ENCODE results near the gene AFF4. TPM values are rescaled to one million over a fixed set of nuclear protein-coding genes. Genes with fewer than 3 reads are reported as not detected.
"Not testable (repeated sequence)": the region's sequence is repeated elsewhere in the genome, so short reads cannot be mapped to it uniquely, and the experiment has no call there.

AFF4 gene
- total RNA-seq, 1 donor from 2014 or later, result 25.8 TPM

GRCh38 chr5:132865668-132866341 lies 97.6 kb downstream of the AFF4 start:
- no peak for DNase-seq (ENCODE audit: low read depth)
- peak overlapping the region; percentile 75 for H3K4me3 ChIP-seq (ENCODE audit: low read depth, low read length)
- peaks cover 5% of the 10 kb centered on the region for H3K36me3 ChIP-seq (ENCODE audit: control insufficient read depth, insufficient read depth, low read length)
- no peak for FAIRE-seq
- no peaks in the 10 kb centered on the region for H3K27me3 ChIP-seq (ENCODE audit: control insufficient read depth, insufficient read depth, low read length)
- no peak for TF ChIP-seq CTCF (IDR thresholded peaks at IDR 0.05; ENCODE audit: insufficient read depth, low read length, severe bottlenecking)

DNA sequence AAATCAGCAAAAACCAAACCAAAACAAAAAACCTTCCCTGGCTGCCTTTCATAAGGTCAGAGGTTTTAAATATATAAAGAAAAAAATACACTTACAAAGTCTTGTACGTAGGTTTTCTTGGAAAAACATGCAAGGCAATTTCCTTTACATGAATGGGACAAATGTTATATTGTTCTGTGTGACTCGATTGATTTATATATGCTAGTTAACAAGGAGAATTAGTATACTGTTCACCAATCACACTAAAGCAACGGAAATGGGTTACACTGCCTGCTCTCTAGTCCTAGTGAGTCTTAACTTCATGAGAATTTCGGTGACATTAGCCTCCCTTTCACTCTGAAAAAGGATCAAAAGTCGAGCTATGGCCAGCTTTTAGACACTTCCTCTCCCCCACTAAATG lies 102.7 kb downstream of the AFF4 start:
- DNase-seq (ENCODE audit: low read depth) (no peak), FAIRE-seq (no peak)
- TF ChIP-seq CTCF (IDR thresholded peaks at IDR 0.05; ENCODE audit: insufficient read depth, low read length, severe bottlenecking), result no peak

GRCh38 chr5:132859889-132860437 lies 103.5 kb downstream of the AFF4 start:
- peak; percentile 43 for DNase-seq (ENCODE audit: low read depth)
- H3K27me3 ChIP-seq (ENCODE audit: control insufficient read depth, insufficient read depth, low read length), result no peaks in the 10 kb centered on the region
- no peak overlapping the region for H3K4me3 ChIP-seq (ENCODE audit: low read depth, low read length)
- H3K36me3 ChIP-seq (ENCODE audit: control insufficient read depth, insufficient read depth, low read length), result no peaks in the 10 kb centered on the region
- FAIRE-seq, result no peak
- TF ChIP-seq CTCF (IDR thresholded peaks at IDR 0.05; ENCODE audit: insufficient read depth, low read length, severe bottlenecking), result no peak

More for the DNA sequence above, 102.7 kb downstream of the AFF4 start:
- no peaks in the 10 kb centered on the region for H3K27me3 ChIP-seq (ENCODE audit: control insufficient read depth, insufficient read depth, low read length)
- H3K36me3 ChIP-seq (ENCODE audit: control insufficient read depth, insufficient read depth, low read length), result no peaks in the 10 kb centered on the region
- H3K4me3 ChIP-seq (ENCODE audit: low read depth, low read length), result no peak overlapping the region

- no peak for DNase-seq (ENCODE audit: low read depth)
- H3K27me3 ChIP-seq (ENCODE audit: control insufficient read depth, insufficient read depth, low read length), result no peaks in the 10 kb centered on the region
- H3K4me3 ChIP-seq (ENCODE audit: low read depth, low read length), result no peak overlapping the region
- no peak for FAIRE-seq
- no peak for TF ChIP-seq CTCF (IDR thresholded peaks at IDR 0.05; ENCODE audit: insufficient read depth, low read length, severe bottlenecking)
- no peaks in the 10 kb centered on the region for H3K36me3 ChIP-seq (ENCODE audit: control insufficient read depth, insufficient read depth, low read length)
These were observed 107.4 kb downstream of the AFF4 start for GRCh38 chr5:132856011-132856410.

DNA sequence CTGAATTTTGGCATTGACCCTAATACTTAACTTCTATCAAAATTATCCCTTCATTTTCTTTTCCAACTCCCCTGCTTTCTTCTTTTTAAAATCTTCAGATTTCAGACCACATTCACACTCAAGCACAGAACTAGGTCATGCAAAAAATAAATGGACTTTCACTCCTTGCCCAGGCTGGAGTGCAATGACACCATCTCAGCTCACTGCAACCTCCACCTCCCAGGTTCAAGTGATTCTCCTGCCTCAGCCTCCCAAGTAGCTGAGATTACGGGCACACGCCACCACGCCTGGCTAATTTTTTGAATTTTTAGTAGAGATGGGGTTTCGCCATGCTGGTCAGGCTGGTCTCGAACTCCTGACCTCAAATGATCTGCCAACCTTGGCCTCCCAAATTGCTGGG lies 108.4 kb downstream of the AFF4 start:
- not testable (repeated sequence) for DNase-seq (ENCODE audit: low read depth); H3K27me3 ChIP-seq (ENCODE audit: control insufficient read depth, insufficient read depth, low read length); FAIRE-seq

GRCh38 chr5:132854301-132854700 lies 109.1 kb downstream of the AFF4 start:
- DNase-seq (ENCODE audit: low read depth), result no peak
- no peaks in the 10 kb centered on the region for H3K27me3 ChIP-seq (ENCODE audit: control insufficient read depth, insufficient read depth, low read length)
- no peaks in the 10 kb centered on the region for H3K36me3 ChIP-seq (ENCODE audit: control insufficient read depth, insufficient read depth, low read length)
- FAIRE-seq, result no peak
- no peak overlapping the region for H3K4me3 ChIP-seq (ENCODE audit: low read depth, low read length)
- no peak for TF ChIP-seq CTCF (IDR thresholded peaks at IDR 0.05; ENCODE audit: insufficient read depth, low read length, severe bottlenecking)

More for the DNA sequence above, 108.4 kb downstream of the AFF4 start:
- not testable (repeated sequence) for H3K4me3 ChIP-seq (ENCODE audit: low read depth, low read length); H3K36me3 ChIP-seq (ENCODE audit: control insufficient read depth, insufficient read depth, low read length)

Measured in bronchial epithelial cell (primary cell).